CD4-positive, alpha-beta T cell (primary cell): ENCODE data around the gene CACNB3. TPM values are rescaled to one million over a fixed set of nuclear protein-coding genes. Genes with fewer than 3 reads are reported as not detected.

Experiments used
- ATAC-seq: fragments of 200-7000 bp; cut with Tn5 transposase; one replicate; pipeline ENCODE4 v1.10.0; 2022; ENCODE audit warnings: mild to moderate bottlenecking; ENCODE audit not compliant: poor library complexity
- CTCF ChIA-PET: fragments of 350-600 bp; sonication (Branson Sonifier 250); formaldehyde crosslinking; loops from one replicate; lab custom pipeline; 2021; ENCODE audit warnings: antibody characterized with exemption, inconsistent platforms; lab: Charles Lee
- POLR2A ChIA-PET: fragments of 350-600 bp; sonication (Branson Sonifier 250); formaldehyde crosslinking; loops from one replicate; lab custom pipeline; 2021; ENCODE audit warnings: antibody characterized with exemption, inconsistent platforms; lab: Charles Lee
- DNase-seq, 14 experiments: peaks; one replicate each; pipeline ENCODE4 v3.0.0-alpha.2; 2013 to 2020; ENCODE audit warnings: mixed read lengths in 2 of 14
- H3K27ac ChIP-seq, 2 donors: one replicate each; pipeline versions ENCODE4 v1.5.1 to v1.7.0; 2013; ENCODE audit warnings: low read length in 2 of 2, low read depth in 1 of 2, mild to moderate bottlenecking in 1 of 2
- H3K27me3 ChIP-seq, 2 experiments: 1 replicate in 1 of 2; 2 replicates in 1 of 2; pipeline versions ENCODE4 v1.6.1 to v1.7.0; 2013; ENCODE audit warnings: low read length in 2 of 2, control low read depth in 1 of 2, mild to moderate bottlenecking in 1 of 2, moderate library complexity in 1 of 2; ENCODE audit not compliant: insufficient read depth in 2 of 2, control insufficient read depth in 1 of 2
- H3K36me3 ChIP-seq: one replicate; pipeline ENCODE4 v1.6.1; 2013; ENCODE audit warnings: low read length, control low read depth; ENCODE audit not compliant: insufficient read depth
- H3K4me1 ChIP-seq: one replicate; pipeline ENCODE4 v1.6.1; 2013; ENCODE audit warnings: low read length, control low read depth; ENCODE audit not compliant: insufficient read depth
- H3K4me3 ChIP-seq: one replicate; pipeline ENCODE4 v1.5.1; 2013; ENCODE audit warnings: mild to moderate bottlenecking, low read length, moderate library complexity
- H3K9me3 ChIP-seq, 2 experiments: 1 replicate in 1 of 2; 2 replicates in 1 of 2; pipeline versions ENCODE4 v1.6.1 to v1.7.0; 2013; ENCODE audit warnings: low read length in 2 of 2, mild to moderate bottlenecking in 2 of 2, control low read depth in 1 of 2, moderate library complexity in 1 of 2; ENCODE audit not compliant: control insufficient read depth in 1 of 2, insufficient read depth in 1 of 2
- H3K27ac Mint-ChIP-seq: one replicate; pipeline ENCODE4 v1.8.0; 2020; ENCODE audit warnings: mixed read lengths
- H3K27me3 Mint-ChIP-seq: one replicate; pipeline ENCODE4 v1.8.0; 2021; ENCODE audit warnings: mixed read lengths
- H3K36me3 Mint-ChIP-seq: one replicate; pipeline ENCODE4 v1.8.0; 2021; ENCODE audit warnings: low read depth, mixed read lengths
- H3K4me1 Mint-ChIP-seq: one replicate; pipeline ENCODE4 v1.8.0; 2021; ENCODE audit warnings: low read depth, mixed read lengths
- H3K4me3 Mint-ChIP-seq: one replicate; pipeline ENCODE4 v1.8.0; 2020; ENCODE audit warnings: mild to moderate bottlenecking, mixed read lengths
- H3K9me3 Mint-ChIP-seq: one replicate; pipeline ENCODE4 v1.8.0; 2020; ENCODE audit warnings: mixed read lengths
- CTCF ChIP-seq: fragments of 200-600 bp; IDR thresholded peaks from one replicate; pipeline ENCODE4 v1.8.0; 2022; ENCODE audit warnings: antibody characterized with exemption, mild to moderate bottlenecking
- intact Hi-C, 2 experiments: fragments of 100-400 bp; cut with DNase I in 1 of 2; cut with micrococcal nuclease in 1 of 2; formaldehyde crosslinking; loops; one replicate each; pipeline versions ENCODE4 v1.15.1 to v1.9.0; 2023 to 2025; cut with DNase I, micrococcal nuclease
- total RNA-seq, 174 experiments: library from RNA in 2 of 174; stranded (reverse) in 2 of 174; gene quantifications; one replicate each; pipeline ENCODE4 v1.2.3 and lab custom pipeline; 2021 to 2026

CACNB3 gene
- total RNA-seq, 2 experiments from 2014 or later: 3.9 to 5.7 TPM

DNA sequence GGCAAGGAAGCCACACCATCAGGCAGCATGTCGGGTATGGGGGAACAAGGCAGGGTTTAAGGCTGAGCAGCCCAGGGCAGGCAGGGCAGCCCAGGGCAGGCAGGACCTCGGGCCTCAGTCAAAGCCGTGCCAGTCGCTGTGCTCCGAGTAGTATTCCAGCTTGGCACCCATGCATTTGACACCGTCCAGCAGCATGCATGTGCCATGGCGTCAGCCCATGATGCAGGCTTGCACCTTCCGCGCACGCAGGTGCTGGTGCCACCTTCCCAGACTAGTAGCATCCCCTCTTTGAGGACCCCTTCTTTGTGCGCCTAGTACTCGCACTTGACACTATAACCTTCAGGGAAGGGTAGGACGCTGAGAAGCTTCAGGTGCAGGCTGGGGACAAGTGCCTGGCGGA is 17.8 kb upstream of the CACNB3 start:
- ChIA-PET POLR2A (no interaction called here), CTCF (interaction anchor here (1.5 kb wide), 1 partner anchor 14 kb away, joined by 4 read pairs; no protein-coding TSS in a partner anchor)
- Histone ChIP-seq H3K27me3 (no peaks in the 10 kb centered on the region), H3K9me3 (no peaks in the 10 kb centered on the region), H3K4me3 (no peak overlapping the region), H3K36me3 (no peaks in the 10 kb centered on the region), H3K27ac (no peak overlapping the region), H3K4me1 (peaks cover 6% of the 10 kb centered on the region)
- Mint-ChIP-seq H3K4me1 (peaks cover 5% of the 10 kb centered on the region), H3K27me3 (no peaks in the 10 kb centered on the region), H3K36me3 (no peaks in the 10 kb centered on the region), H3K4me3 (no peak overlapping the region), H3K27ac (no peak overlapping the region), H3K9me3 (no peaks in the 10 kb centered on the region)
- intact Hi-C loops: no loop called here
- TF ChIP-seq CTCF: no peak
- DNase-seq: no peak
- ATAC-seq: no peak

- ChIA-PET POLR2A (no interaction called here), CTCF (interaction anchor here (1.5 kb wide), 1 partner anchor 14 kb away, joined by 4 read pairs; no protein-coding TSS in a partner anchor)
- H3K9me3 ChIP-seq: no peaks in the 10 kb centered on the region
- no peaks in the 10 kb centered on the region for H3K9me3 Mint-ChIP-seq
- no peaks in the 10 kb centered on the region for H3K36me3 Mint-ChIP-seq
- no peaks in the 10 kb centered on the region for H3K27me3 ChIP-seq
- ATAC-seq (no peak), DNase-seq (no peak)
- H3K27ac Mint-ChIP-seq: no peak overlapping the region
- intact Hi-C loops: no loop called here
- no peak overlapping the region for H3K27ac ChIP-seq
- H3K36me3 ChIP-seq: no peaks in the 10 kb centered on the region
- no peak for TF ChIP-seq CTCF
- no peaks in the 10 kb centered on the region for H3K27me3 Mint-ChIP-seq
- peaks cover 5% of the 10 kb centered on the region for H3K4me1 Mint-ChIP-seq
- H3K4me1 ChIP-seq: peaks cover 1% of the 10 kb centered on the region
- H3K4me3 Mint-ChIP-seq: no peak overlapping the region
- no peak overlapping the region for H3K4me3 ChIP-seq
Observed at GRCh38 chr12:48800971-48801370, 17.3 kb upstream of the CACNB3 start.

- no peak for ATAC-seq
- H3K9me3 ChIP-seq: no peaks in the 10 kb centered on the region
- no peak overlapping the region for H3K4me3 ChIP-seq
- H3K36me3 Mint-ChIP-seq: no peaks in the 10 kb centered on the region
- no peak for TF ChIP-seq CTCF
- H3K9me3 Mint-ChIP-seq: no peaks in the 10 kb centered on the region
- H3K4me3 Mint-ChIP-seq: no peak overlapping the region
- no peaks in the 10 kb centered on the region for H3K4me1 ChIP-seq
- ChIA-PET CTCF (no interaction called here), POLR2A (no interaction called here)
- no peaks in the 10 kb centered on the region for H3K27me3 ChIP-seq
- DNase-seq: no peak
- intact Hi-C loops: no loop called here
- H3K4me1 Mint-ChIP-seq: peaks cover 5% of the 10 kb centered on the region
- no peak overlapping the region for H3K27ac ChIP-seq
- H3K27ac Mint-ChIP-seq: no peak overlapping the region
- H3K27me3 Mint-ChIP-seq: no peaks in the 10 kb centered on the region
- no peaks in the 10 kb centered on the region for H3K36me3 ChIP-seq
Observed at GRCh38 chr12:48803675-48804074, 14.6 kb upstream of the CACNB3 start.
